Prostate gland (tissue), 2 donors: Measurements from ENCODE around the gene LMAN1L.

ENCODE experiments used
- POLR2A ChIP-seq: fragments of 450-650 bp; IDR thresholded peaks from one replicate; pipeline ENCODE4 v1.6.1; 2016; ENCODE audit warnings: antibody characterized with exemption, mild to moderate bottlenecking
- POLR2AphosphoS5 ChIP-seq: sonication (generic); formaldehyde crosslinking; IDR thresholded peaks from one replicate; pipeline ENCODE4 v1.6.1; 2017; ENCODE audit warnings: antibody characterized with exemption
- TF ChIP-seq, protein P1 (sequence below), 4 experiments: fragments of 200-600 bp in 2 of 4; fragments of 450-650 bp in 2 of 4; sonication (generic) in 2 of 4; IDR thresholded peaks; 1 replicate in 3 of 4; 2 replicates in 1 of 4; pipeline ENCODE4 v1.5.1; 2016 to 2019; ENCODE audit warnings: antibody characterized with exemption in 4 of 4, mild to moderate bottlenecking in 2 of 4, moderate library complexity in 2 of 4

DNA sequence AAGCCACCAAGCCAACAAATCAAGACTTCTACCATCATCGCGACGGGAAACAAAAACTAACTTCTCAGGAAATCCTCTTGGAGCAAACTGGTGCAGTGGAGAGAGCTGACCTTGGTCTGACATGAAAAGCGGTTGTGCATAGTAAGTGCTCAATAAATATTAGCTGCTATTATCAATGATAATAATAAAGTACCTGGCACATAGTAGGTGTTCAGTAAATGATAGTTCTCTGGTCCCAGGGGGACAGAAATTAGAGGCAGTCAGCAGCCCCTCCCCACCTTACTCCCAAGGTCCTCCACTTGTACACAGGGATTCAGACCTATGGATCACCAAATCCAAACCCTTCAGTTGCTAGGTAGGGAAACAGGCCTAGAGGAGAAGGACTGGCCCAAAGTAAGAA, 36.7 kb upstream of the LMAN1L start:
- TF ChIP-seq, protein P1, sequence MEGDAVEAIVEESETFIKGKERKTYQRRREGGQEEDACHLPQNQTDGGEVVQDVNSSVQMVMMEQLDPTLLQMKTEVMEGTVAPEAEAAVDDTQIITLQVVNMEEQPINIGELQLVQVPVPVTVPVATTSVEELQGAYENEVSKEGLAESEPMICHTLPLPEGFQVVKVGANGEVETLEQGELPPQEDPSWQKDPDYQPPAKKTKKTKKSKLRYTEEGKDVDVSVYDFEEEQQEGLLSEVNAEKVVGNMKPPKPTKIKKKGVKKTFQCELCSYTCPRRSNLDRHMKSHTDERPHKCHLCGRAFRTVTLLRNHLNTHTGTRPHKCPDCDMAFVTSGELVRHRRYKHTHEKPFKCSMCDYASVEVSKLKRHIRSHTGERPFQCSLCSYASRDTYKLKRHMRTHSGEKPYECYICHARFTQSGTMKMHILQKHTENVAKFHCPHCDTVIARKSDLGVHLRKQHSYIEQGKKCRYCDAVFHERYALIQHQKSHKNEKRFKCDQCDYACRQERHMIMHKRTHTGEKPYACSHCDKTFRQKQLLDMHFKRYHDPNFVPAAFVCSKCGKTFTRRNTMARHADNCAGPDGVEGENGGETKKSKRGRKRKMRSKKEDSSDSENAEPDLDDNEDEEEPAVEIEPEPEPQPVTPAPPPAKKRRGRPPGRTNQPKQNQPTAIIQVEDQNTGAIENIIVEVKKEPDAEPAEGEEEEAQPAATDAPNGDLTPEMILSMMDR (IDR thresholded peaks at IDR 0.05), result no peak
- TF ChIP-seq POLR2A (no peak), POLR2AphosphoS5 (no peak)
